CD4-positive, alpha-beta T cell (primary cell): Measurements from ENCODE around the gene WDR76. TPM values are rescaled to one million over a fixed set of nuclear protein-coding genes. Genes with fewer than 3 reads are reported as not detected.

Source experiments
- ATAC-seq: fragments of 200-7000 bp; cut with Tn5 transposase; one replicate; pipeline ENCODE4 v1.10.0; 2022; ENCODE audit warnings: mild to moderate bottlenecking; ENCODE audit not compliant: poor library complexity
- CTCF ChIA-PET: fragments of 350-600 bp; sonication (Branson Sonifier 250); formaldehyde crosslinking; loops from one replicate; lab custom pipeline; 2021; ENCODE audit warnings: antibody characterized with exemption, inconsistent platforms; lab: Charles Lee
- POLR2A ChIA-PET: fragments of 350-600 bp; sonication (Branson Sonifier 250); formaldehyde crosslinking; loops from one replicate; lab custom pipeline; 2021; ENCODE audit warnings: antibody characterized with exemption, inconsistent platforms; lab: Charles Lee
- DNase-seq, 14 experiments: peaks; one replicate each; pipeline ENCODE4 v3.0.0-alpha.2; 2013 to 2020; ENCODE audit warnings: mixed read lengths in 2 of 14
- H3K27ac ChIP-seq, 2 donors: one replicate each; pipeline versions ENCODE4 v1.5.1 to v1.7.0; 2013; ENCODE audit warnings: low read length in 2 of 2, low read depth in 1 of 2, mild to moderate bottlenecking in 1 of 2
- H3K27me3 ChIP-seq, 2 experiments: 1 replicate in 1 of 2; 2 replicates in 1 of 2; pipeline versions ENCODE4 v1.6.1 to v1.7.0; 2013; ENCODE audit warnings: low read length in 2 of 2, control low read depth in 1 of 2, mild to moderate bottlenecking in 1 of 2, moderate library complexity in 1 of 2; ENCODE audit not compliant: insufficient read depth in 2 of 2, control insufficient read depth in 1 of 2
- H3K36me3 ChIP-seq: one replicate; pipeline ENCODE4 v1.6.1; 2013; ENCODE audit warnings: low read length, control low read depth; ENCODE audit not compliant: insufficient read depth
- H3K4me1 ChIP-seq: one replicate; pipeline ENCODE4 v1.6.1; 2013; ENCODE audit warnings: low read length, control low read depth; ENCODE audit not compliant: insufficient read depth
- H3K4me3 ChIP-seq: one replicate; pipeline ENCODE4 v1.5.1; 2013; ENCODE audit warnings: mild to moderate bottlenecking, low read length, moderate library complexity
- H3K9me3 ChIP-seq, 2 experiments: 1 replicate in 1 of 2; 2 replicates in 1 of 2; pipeline versions ENCODE4 v1.6.1 to v1.7.0; 2013; ENCODE audit warnings: low read length in 2 of 2, mild to moderate bottlenecking in 2 of 2, control low read depth in 1 of 2, moderate library complexity in 1 of 2; ENCODE audit not compliant: control insufficient read depth in 1 of 2, insufficient read depth in 1 of 2
- H3K27ac Mint-ChIP-seq: one replicate; pipeline ENCODE4 v1.8.0; 2020; ENCODE audit warnings: mixed read lengths
- H3K27me3 Mint-ChIP-seq: one replicate; pipeline ENCODE4 v1.8.0; 2021; ENCODE audit warnings: mixed read lengths
- H3K36me3 Mint-ChIP-seq: one replicate; pipeline ENCODE4 v1.8.0; 2021; ENCODE audit warnings: low read depth, mixed read lengths
- H3K4me1 Mint-ChIP-seq: one replicate; pipeline ENCODE4 v1.8.0; 2021; ENCODE audit warnings: low read depth, mixed read lengths
- H3K4me3 Mint-ChIP-seq: one replicate; pipeline ENCODE4 v1.8.0; 2020; ENCODE audit warnings: mild to moderate bottlenecking, mixed read lengths
- H3K9me3 Mint-ChIP-seq: one replicate; pipeline ENCODE4 v1.8.0; 2020; ENCODE audit warnings: mixed read lengths
- CTCF ChIP-seq: fragments of 200-600 bp; IDR thresholded peaks from one replicate; pipeline ENCODE4 v1.8.0; 2022; ENCODE audit warnings: antibody characterized with exemption, mild to moderate bottlenecking
- intact Hi-C, 2 experiments: fragments of 100-400 bp; cut with DNase I in 1 of 2; cut with micrococcal nuclease in 1 of 2; formaldehyde crosslinking; loops; one replicate each; pipeline versions ENCODE4 v1.15.1 to v1.9.0; 2023 to 2025; cut with DNase I, micrococcal nuclease
- total RNA-seq, 174 experiments: library from RNA in 2 of 174; stranded (reverse) in 2 of 174; gene quantifications; one replicate each; pipeline ENCODE4 v1.2.3 and lab custom pipeline; 2021 to 2026

The WDR76 gene
- total RNA-seq, 2 experiments from 2014 or later = 7.0 to 8.6 TPM

- no peaks in the 10 kb centered on the region for H3K36me3 ChIP-seq
- H3K9me3 Mint-ChIP-seq = no peaks in the 10 kb centered on the region
- intact Hi-C loops = no loop called here
- ChIA-PET POLR2A (no interaction called here), CTCF (no interaction called here)
- no peak overlapping the region for H3K4me3 ChIP-seq
- DNase-seq = no peak
- no peak for TF ChIP-seq CTCF
- H3K27me3 Mint-ChIP-seq = no peaks in the 10 kb centered on the region
- no peak for ATAC-seq
- no peaks in the 10 kb centered on the region for H3K4me1 ChIP-seq
- H3K9me3 ChIP-seq = no peaks in the 10 kb centered on the region
- H3K27ac ChIP-seq = no peak overlapping the region
- no peaks in the 10 kb centered on the region for H3K4me1 Mint-ChIP-seq
- H3K4me3 Mint-ChIP-seq = no peak overlapping the region
- H3K36me3 Mint-ChIP-seq = no peaks in the 10 kb centered on the region
- no peak overlapping the region for H3K27ac Mint-ChIP-seq
- no peaks in the 10 kb centered on the region for H3K27me3 ChIP-seq
These were observed 54.4 kb downstream of the WDR76 start for GRCh38 chr15:43881245-43881644.

GRCh38 chr15:43881944-43882343 lies 55.1 kb downstream of the WDR76 start:
- H3K4me1 ChIP-seq = no peaks in the 10 kb centered on the region
- no peaks in the 10 kb centered on the region for H3K36me3 ChIP-seq
- H3K9me3 ChIP-seq = no peaks in the 10 kb centered on the region
- POLR2A ChIA-PET = no interaction called here
- TF ChIP-seq CTCF = no peak
- no peak overlapping the region for H3K4me3 ChIP-seq
- no peaks in the 10 kb centered on the region for H3K27me3 Mint-ChIP-seq
- intact Hi-C loops = no loop called here
- DNase-seq (peak in 1 of 14 experiments; percentile 5), ATAC-seq (no peak)
- H3K4me1 Mint-ChIP-seq = no peaks in the 10 kb centered on the region
- CTCF ChIA-PET = no interaction called here
- H3K27ac Mint-ChIP-seq = no peak overlapping the region
- H3K27me3 ChIP-seq = no peaks in the 10 kb centered on the region
- H3K9me3 Mint-ChIP-seq = no peaks in the 10 kb centered on the region
- H3K4me3 Mint-ChIP-seq = no peak overlapping the region
- H3K27ac ChIP-seq = no peak overlapping the region
- H3K36me3 Mint-ChIP-seq = no peaks in the 10 kb centered on the region

- Histone ChIP-seq H3K27ac (no peak overlapping the region), H3K4me1 (no peaks in the 10 kb centered on the region), H3K27me3 (no peaks in the 10 kb centered on the region), H3K9me3 (no peaks in the 10 kb centered on the region), H3K36me3 (no peaks in the 10 kb centered on the region), H3K4me3 (no peak overlapping the region)
- intact Hi-C loops = no loop called here
- no peaks in the 10 kb centered on the region for H3K36me3 Mint-ChIP-seq
- H3K9me3 Mint-ChIP-seq = no peaks in the 10 kb centered on the region
- no peak for TF ChIP-seq CTCF
- no peaks in the 10 kb centered on the region for H3K4me1 Mint-ChIP-seq
- H3K4me3 Mint-ChIP-seq = no peak overlapping the region
- DNase-seq (no peak), ATAC-seq (no peak)
- ChIA-PET CTCF (no interaction called here), POLR2A (no interaction called here)
- no peaks in the 10 kb centered on the region for H3K27me3 Mint-ChIP-seq
- no peak overlapping the region for H3K27ac Mint-ChIP-seq
These were observed 56.8 kb downstream of the WDR76 start for GRCh38 chr15:43883571-43883970.
